Measurements from ENCODE around the gene ZFP90.

Gene ZFP90

DNA sequence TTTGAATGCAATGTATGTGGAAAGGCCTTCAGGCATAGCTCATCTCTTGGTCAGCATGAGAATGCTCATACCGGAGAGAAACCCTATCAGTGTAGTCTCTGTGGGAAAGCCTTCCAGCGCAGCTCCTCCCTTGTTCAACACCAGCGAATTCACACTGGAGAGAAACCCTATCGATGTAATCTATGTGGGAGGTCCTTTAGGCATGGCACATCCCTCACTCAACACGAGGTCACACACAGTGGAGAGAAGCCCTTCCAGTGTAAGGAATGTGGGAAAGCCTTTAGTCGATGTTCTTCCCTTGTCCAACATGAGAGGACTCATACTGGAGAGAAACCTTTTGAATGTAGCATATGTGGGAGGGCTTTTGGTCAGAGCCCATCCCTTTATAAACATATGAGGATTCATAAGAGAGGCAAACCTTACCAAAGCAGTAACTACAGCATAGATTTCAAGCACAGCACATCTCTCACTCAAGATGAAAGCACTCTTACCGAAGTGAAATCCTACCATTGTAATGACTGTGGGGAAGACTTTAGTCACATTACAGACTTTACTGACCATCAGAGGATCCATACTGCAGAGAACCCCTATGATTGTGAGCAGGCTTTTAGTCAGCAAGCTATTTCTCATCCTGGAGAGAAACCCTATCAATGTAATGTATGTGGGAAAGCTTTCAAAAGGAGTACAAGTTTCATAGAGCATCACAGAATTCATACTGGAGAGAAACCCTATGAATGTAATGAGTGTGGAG, 24.7 kb downstream of the ZFP90 start:
- no peak overlapping the region for H3K4me3 ChIP-seq (ENCODE audit: low read length)
- no peak overlapping the region for H3K27ac ChIP-seq (ENCODE audit: low read depth, low read length)
- H3K9ac ChIP-seq (ENCODE audit: low read length), result no peak overlapping the region
- H3K36me3 ChIP-seq (ENCODE audit: control insufficient read depth, insufficient read depth, low read length), result peaks cover 34% of the 10 kb centered on the region
- H3K4me1 ChIP-seq (ENCODE audit: control insufficient read depth, insufficient read depth, low read length), result no peaks in the 10 kb centered on the region
- H3K27me3 ChIP-seq (ENCODE audit: control insufficient read depth, insufficient read depth, low read length), result no peaks in the 10 kb centered on the region

- Histone ChIP-seq H3K27me3 (ENCODE audit: control insufficient read depth, insufficient read depth, low read length) (no peaks in the 10 kb centered on the region), H3K27ac (ENCODE audit: low read depth, low read length) (no peak overlapping the region), H3K4me1 (ENCODE audit: control insufficient read depth, insufficient read depth, low read length) (no peaks in the 10 kb centered on the region), H3K4me3 (ENCODE audit: low read length) (no peak overlapping the region), H3K36me3 (ENCODE audit: control insufficient read depth, insufficient read depth, low read length) (peaks cover 28% of the 10 kb centered on the region), H3K9ac (ENCODE audit: low read length) (no peak overlapping the region)
These were observed 25.4 kb downstream of the ZFP90 start for GRCh38 chr16:68564382-68564985.

GRCh38 chr16:68574479-68574878, 35.4 kb downstream of the ZFP90 start:
- no peak overlapping the region for H3K4me3 ChIP-seq (ENCODE audit: low read length)

DNA sequence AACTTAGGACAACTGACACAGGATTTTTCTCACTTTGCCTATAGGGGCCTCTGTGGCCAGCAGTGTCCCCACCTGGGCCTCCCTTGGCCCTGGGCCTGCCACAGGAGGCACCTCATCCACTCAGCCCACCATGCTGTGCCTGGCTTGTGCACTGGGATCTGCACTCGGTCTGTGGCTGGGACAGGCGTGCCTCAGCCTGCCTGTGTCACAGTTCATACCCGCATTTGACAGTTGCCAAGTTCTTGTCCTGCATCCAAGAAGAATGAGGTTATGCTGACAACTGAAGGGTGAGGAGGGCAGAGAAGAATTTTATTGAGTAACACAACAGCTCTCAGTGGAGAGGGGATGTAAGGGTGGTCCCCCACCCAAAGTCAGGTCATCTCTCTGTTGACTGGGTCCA, 36.0 kb downstream of the ZFP90 start:
- H3K4me3 ChIP-seq (ENCODE audit: low read length), result no peak overlapping the region
- H3K4me1 ChIP-seq (ENCODE audit: control insufficient read depth, insufficient read depth, low read length), result no peaks in the 10 kb centered on the region
- H3K36me3 ChIP-seq (ENCODE audit: control insufficient read depth, insufficient read depth, low read length), result no peaks in the 10 kb centered on the region
- H3K27ac ChIP-seq (ENCODE audit: low read depth, low read length), result no peak overlapping the region
- no peak overlapping the region for H3K9ac ChIP-seq (ENCODE audit: low read length)
- H3K27me3 ChIP-seq (ENCODE audit: control insufficient read depth, insufficient read depth, low read length), result no peaks in the 10 kb centered on the region

More at GRCh38 chr16:68574479-68574878, 35.4 kb downstream of the ZFP90 start:
- no peaks in the 10 kb centered on the region for H3K27me3 ChIP-seq (ENCODE audit: control insufficient read depth, insufficient read depth, low read length)
- no peak overlapping the region for H3K27ac ChIP-seq (ENCODE audit: low read depth, low read length)
- no peak overlapping the region for H3K9ac ChIP-seq (ENCODE audit: low read length)
- no peaks in the 10 kb centered on the region for H3K36me3 ChIP-seq (ENCODE audit: control insufficient read depth, insufficient read depth, low read length)
- H3K4me1 ChIP-seq (ENCODE audit: control insufficient read depth, insufficient read depth, low read length), result no peaks in the 10 kb centered on the region

DNA sequence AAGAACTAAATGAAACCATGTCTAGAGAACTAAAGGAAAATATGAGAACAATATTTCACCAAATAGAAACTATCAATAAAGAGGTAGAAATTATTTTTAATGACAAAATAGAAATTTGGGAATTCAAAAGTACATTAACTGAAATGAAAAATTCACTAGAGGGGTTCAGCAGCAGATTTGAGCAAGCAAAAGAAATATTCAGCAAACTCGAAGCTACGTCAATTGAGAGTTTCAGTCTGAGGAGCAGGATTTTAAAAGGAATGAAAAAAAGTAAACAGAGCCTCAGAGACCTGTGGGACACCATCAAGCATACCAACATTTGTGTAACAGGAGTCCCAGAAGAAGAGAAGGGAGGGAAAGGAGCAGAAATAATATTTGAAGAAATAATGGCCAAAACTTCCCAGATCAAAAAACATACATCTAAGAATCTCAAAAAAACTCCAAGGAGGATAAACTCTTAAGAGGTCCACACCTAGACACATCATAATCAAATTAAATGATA, 38.3 kb downstream of the ZFP90 start:
- Histone ChIP-seq H3K9ac (ENCODE audit: low read length) (no peak overlapping the region), H3K27me3 (ENCODE audit: control insufficient read depth, insufficient read depth, low read length) (no peaks in the 10 kb centered on the region), H3K27ac (ENCODE audit: low read depth, low read length) (no peak overlapping the region), H3K36me3 (ENCODE audit: control insufficient read depth, insufficient read depth, low read length) (no peaks in the 10 kb centered on the region), H3K4me3 (ENCODE audit: low read length) (no peak overlapping the region), H3K4me1 (ENCODE audit: control insufficient read depth, insufficient read depth, low read length) (no peaks in the 10 kb centered on the region)

GRCh38 chr16:68590201-68590994, 51.3 kb downstream of the ZFP90 start:
- H3K4me1 ChIP-seq (ENCODE audit: control insufficient read depth, insufficient read depth, low read length), result no peaks in the 10 kb centered on the region
- peak overlapping the region; percentile 27 for H3K4me3 ChIP-seq (ENCODE audit: low read length)
- no peak overlapping the region for H3K9ac ChIP-seq (ENCODE audit: low read length)
- no peaks in the 10 kb centered on the region for H3K27me3 ChIP-seq (ENCODE audit: control insufficient read depth, insufficient read depth, low read length)
- H3K27ac ChIP-seq (ENCODE audit: low read depth, low read length), result no peak overlapping the region
- H3K36me3 ChIP-seq (ENCODE audit: control insufficient read depth, insufficient read depth, low read length), result no peaks in the 10 kb centered on the region

GRCh38 chr16:68592466-68593337, 53.6 kb downstream of the ZFP90 start:
- Histone ChIP-seq H3K27me3 (ENCODE audit: control insufficient read depth, insufficient read depth, low read length) (no peaks in the 10 kb centered on the region), H3K4me3 (ENCODE audit: low read length) (no peak overlapping the region), H3K9ac (ENCODE audit: low read length) (no peak overlapping the region), H3K4me1 (ENCODE audit: control insufficient read depth, insufficient read depth, low read length) (no peaks in the 10 kb centered on the region), H3K36me3 (ENCODE audit: control insufficient read depth, insufficient read depth, low read length) (no peaks in the 10 kb centered on the region), H3K27ac (ENCODE audit: low read depth, low read length) (no peak overlapping the region)

DNA sequence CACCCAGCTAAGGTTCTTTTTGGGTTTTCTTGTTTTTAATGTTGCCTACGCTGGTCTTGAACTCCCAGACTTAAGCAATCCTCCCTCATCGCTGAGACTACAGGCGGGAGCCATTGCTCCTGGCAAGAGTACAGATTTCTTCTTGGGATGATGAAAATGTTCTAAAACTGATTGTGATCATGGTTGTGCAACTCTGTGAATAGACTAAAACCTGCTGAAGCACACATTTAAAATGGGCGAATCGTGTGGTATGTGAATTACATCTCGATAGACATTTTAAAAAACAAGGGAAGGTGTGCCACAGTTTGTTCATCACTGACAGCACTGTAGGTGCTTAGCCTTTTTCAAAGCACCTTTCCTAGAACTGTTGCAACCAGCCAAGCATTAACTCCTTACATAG, 57.2 kb downstream of the ZFP90 start:
- Histone ChIP-seq H3K4me1 (ENCODE audit: control insufficient read depth, insufficient read depth, low read length) (no peaks in the 10 kb centered on the region), H3K27ac (ENCODE audit: low read depth, low read length) (no peak overlapping the region), H3K9ac (ENCODE audit: low read length) (no peak overlapping the region), H3K27me3 (ENCODE audit: control insufficient read depth, insufficient read depth, low read length) (no peaks in the 10 kb centered on the region), H3K36me3 (ENCODE audit: control insufficient read depth, insufficient read depth, low read length) (no peaks in the 10 kb centered on the region), H3K4me3 (ENCODE audit: low read length) (no peak overlapping the region)

GRCh38 chr16:68599586-68599985, 60.5 kb downstream of the ZFP90 start:
- Histone ChIP-seq H3K9ac (ENCODE audit: low read length) (no peak overlapping the region), H3K4me1 (ENCODE audit: control insufficient read depth, insufficient read depth, low read length) (no peaks in the 10 kb centered on the region), H3K27me3 (ENCODE audit: control insufficient read depth, insufficient read depth, low read length) (no peaks in the 10 kb centered on the region), H3K4me3 (ENCODE audit: low read length) (no peak overlapping the region), H3K36me3 (ENCODE audit: control insufficient read depth, insufficient read depth, low read length) (no peaks in the 10 kb centered on the region), H3K27ac (ENCODE audit: low read depth, low read length) (no peak overlapping the region)

DNA sequence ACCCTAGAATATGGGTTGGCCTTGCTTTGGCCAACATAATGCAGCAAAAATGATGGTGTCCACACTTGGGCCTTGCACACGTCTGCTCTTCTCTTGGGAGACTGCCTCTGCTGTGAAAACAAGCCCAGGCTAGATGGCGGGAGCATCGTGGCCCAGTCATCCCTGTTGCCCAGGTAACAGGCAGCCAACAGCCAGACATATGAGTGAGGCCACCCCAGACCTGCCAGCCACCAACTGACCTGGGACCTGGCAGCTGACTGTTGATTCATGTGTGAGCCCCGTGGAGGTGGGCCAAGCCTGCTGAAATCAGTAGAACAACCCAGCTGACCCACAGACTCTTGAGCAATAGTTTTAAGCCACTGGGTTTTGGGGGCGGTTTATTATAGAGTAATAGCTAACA, 66.7 kb downstream of the ZFP90 start:
- Histone ChIP-seq H3K4me3 (ENCODE audit: low read length) (no peak overlapping the region), H3K27ac (ENCODE audit: low read depth, low read length) (no peak overlapping the region)

DNA sequence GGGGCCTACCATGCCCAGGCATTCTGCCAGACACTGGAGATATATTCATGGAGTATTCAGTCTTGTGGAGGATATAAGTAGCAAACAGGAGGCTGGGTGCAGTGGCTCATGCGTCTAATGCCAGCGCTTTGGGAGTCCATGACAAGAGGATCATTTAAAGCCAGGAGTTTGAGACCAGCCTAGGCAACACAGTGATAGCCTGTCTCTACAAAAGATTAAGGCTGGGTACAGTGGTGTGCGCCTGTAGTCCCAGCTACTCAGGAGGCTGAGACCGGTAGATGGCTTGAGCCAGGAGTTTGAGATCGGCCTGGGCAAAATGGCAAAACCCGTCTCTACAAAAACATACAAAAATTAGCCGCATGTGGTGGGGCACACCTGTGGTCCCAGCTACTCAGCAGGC, 68.4 kb downstream of the ZFP90 start:
- Histone ChIP-seq H3K27ac (ENCODE audit: low read depth, low read length) (no peak overlapping the region), H3K4me1 (ENCODE audit: control insufficient read depth, insufficient read depth, low read length) (no peaks in the 10 kb centered on the region), H3K9ac (ENCODE audit: low read length) (no peak overlapping the region), H3K36me3 (ENCODE audit: control insufficient read depth, insufficient read depth, low read length) (no peaks in the 10 kb centered on the region), H3K27me3 (ENCODE audit: control insufficient read depth, insufficient read depth, low read length) (no peaks in the 10 kb centered on the region), H3K4me3 (ENCODE audit: low read length) (no peak overlapping the region)

More for the DNA sequence above, 66.7 kb downstream of the ZFP90 start:
- H3K4me1 ChIP-seq (ENCODE audit: control insufficient read depth, insufficient read depth, low read length), result no peaks in the 10 kb centered on the region
- H3K9ac ChIP-seq (ENCODE audit: low read length), result no peak overlapping the region
- H3K36me3 ChIP-seq (ENCODE audit: control insufficient read depth, insufficient read depth, low read length), result no peaks in the 10 kb centered on the region
- H3K27me3 ChIP-seq (ENCODE audit: control insufficient read depth, insufficient read depth, low read length), result no peaks in the 10 kb centered on the region

- Histone ChIP-seq H3K9ac (ENCODE audit: low read length) (no peak overlapping the region), H3K4me1 (ENCODE audit: control insufficient read depth, insufficient read depth, low read length) (no peaks in the 10 kb centered on the region), H3K27me3 (ENCODE audit: control insufficient read depth, insufficient read depth, low read length) (no peaks in the 10 kb centered on the region), H3K4me3 (ENCODE audit: low read length) (no peak overlapping the region), H3K27ac (ENCODE audit: low read depth, low read length) (no peak overlapping the region), H3K36me3 (ENCODE audit: control insufficient read depth, insufficient read depth, low read length) (no peaks in the 10 kb centered on the region)
These were observed 69.2 kb downstream of the ZFP90 start for GRCh38 chr16:68608330-68608729.
